ENCODE data around the gene NRXN3. TPM values are rescaled to one million over a fixed set of nuclear protein-coding genes. Genes with fewer than 3 reads are reported as not detected.

NRXN3 gene
- polyA plus RNA-seq, 1 donor (not counting 4 experiments of a cell fraction or from before 2014, with no cell fraction given): 0.89 TPM

- Histone ChIP-seq H3K4me2 (ENCODE audit: control insufficient read depth, extremely low read depth, insufficient read depth, low read depth, low read length) (no peak overlapping the region), H3K4me1 (ENCODE audit: control insufficient read depth, extremely low read depth, insufficient read depth, low read length) (no peaks in the 10 kb centered on the region), H3K9ac (ENCODE audit: control insufficient read depth, extremely low read depth, insufficient read depth, low read length) (no peak overlapping the region), H3K27me3 (ENCODE audit: control insufficient read depth, extremely low read depth, insufficient read depth, low read length) (no peaks in the 10 kb centered on the region), H3K9me3 (ENCODE audit: control insufficient read depth, low read depth, low read length) (no peaks in the 10 kb centered on the region), H3K36me3 (ENCODE audit: control insufficient read depth in 2 of 2, extremely low read depth in 1 of 2, insufficient read depth in 2 of 2, low read length in 2 of 2) (no peaks in the 10 kb centered on the region), H3K4me3 (ENCODE audit: control insufficient read depth in 2 of 3, extremely low read depth in 1 of 3, insufficient read depth in 2 of 3, low read depth in 1 of 3, low read length in 3 of 3) (no peak overlapping the region), H3K9me1 (ENCODE audit: control insufficient read depth, extremely low read depth, insufficient read depth, low read length) (no peaks in the 10 kb centered on the region), H4K20me1 (ENCODE audit: control insufficient read depth, extremely low read depth, insufficient read depth, low read length) (no peaks in the 10 kb centered on the region), H2AFZ (ENCODE audit: control insufficient read depth, low read length) (no peak overlapping the region), H3K79me2 (ENCODE audit: control insufficient read depth, insufficient read depth, low read length) (no peaks in the 10 kb centered on the region), H3K27ac (ENCODE audit: control insufficient read depth, insufficient read depth, low read length) (no peak overlapping the region)
- no peak for FAIRE-seq
- dilution Hi-C loops (cut with MboI; ENCODE audit: extremely low pct_ligation_motif_present, low sequenced_read_pairs): no loop called here
- TF ChIP-seq, protein P1, sequence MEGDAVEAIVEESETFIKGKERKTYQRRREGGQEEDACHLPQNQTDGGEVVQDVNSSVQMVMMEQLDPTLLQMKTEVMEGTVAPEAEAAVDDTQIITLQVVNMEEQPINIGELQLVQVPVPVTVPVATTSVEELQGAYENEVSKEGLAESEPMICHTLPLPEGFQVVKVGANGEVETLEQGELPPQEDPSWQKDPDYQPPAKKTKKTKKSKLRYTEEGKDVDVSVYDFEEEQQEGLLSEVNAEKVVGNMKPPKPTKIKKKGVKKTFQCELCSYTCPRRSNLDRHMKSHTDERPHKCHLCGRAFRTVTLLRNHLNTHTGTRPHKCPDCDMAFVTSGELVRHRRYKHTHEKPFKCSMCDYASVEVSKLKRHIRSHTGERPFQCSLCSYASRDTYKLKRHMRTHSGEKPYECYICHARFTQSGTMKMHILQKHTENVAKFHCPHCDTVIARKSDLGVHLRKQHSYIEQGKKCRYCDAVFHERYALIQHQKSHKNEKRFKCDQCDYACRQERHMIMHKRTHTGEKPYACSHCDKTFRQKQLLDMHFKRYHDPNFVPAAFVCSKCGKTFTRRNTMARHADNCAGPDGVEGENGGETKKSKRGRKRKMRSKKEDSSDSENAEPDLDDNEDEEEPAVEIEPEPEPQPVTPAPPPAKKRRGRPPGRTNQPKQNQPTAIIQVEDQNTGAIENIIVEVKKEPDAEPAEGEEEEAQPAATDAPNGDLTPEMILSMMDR (optimal IDR thresholded peaks at IDR 0.05 in 1 of 3, IDR thresholded peaks at IDR 0.05 in 1 of 3, conservative IDR thresholded peaks at IDR 0.05 in 1 of 3; ENCODE audit: extremely low read depth in 1 of 3, insufficient read depth in 2 of 3, low read length in 3 of 3): no peak
- no peak for TF ChIP-seq EZH2 (IDR thresholded peaks at IDR 0.05; ENCODE audit: low read length)
- DNase-seq (ENCODE audit: low read depth, low spot score): no peak
Observed at GRCh38 chr14:79727900-79728299, 1557.7 kb downstream of the NRXN3 start.

GRCh38 chr14:79728331-79728730 lies 1558.2 kb downstream of the NRXN3 start:
- no peak overlapping the region for H2AFZ ChIP-seq (ENCODE audit: control insufficient read depth, low read length)
- no peaks in the 10 kb centered on the region for H3K79me2 ChIP-seq (ENCODE audit: control insufficient read depth, insufficient read depth, low read length)
- H3K9me1 ChIP-seq (ENCODE audit: control insufficient read depth, extremely low read depth, insufficient read depth, low read length): no peaks in the 10 kb centered on the region
- H3K4me3 ChIP-seq (ENCODE audit: control insufficient read depth in 2 of 3, extremely low read depth in 1 of 3, insufficient read depth in 2 of 3, low read depth in 1 of 3, low read length in 3 of 3): no peak overlapping the region
- no peaks in the 10 kb centered on the region for H3K36me3 ChIP-seq (ENCODE audit: control insufficient read depth in 2 of 2, extremely low read depth in 1 of 2, insufficient read depth in 2 of 2, low read length in 2 of 2)
- TF ChIP-seq, protein P1 (optimal IDR thresholded peaks at IDR 0.05 in 1 of 3, IDR thresholded peaks at IDR 0.05 in 1 of 3, conservative IDR thresholded peaks at IDR 0.05 in 1 of 3; ENCODE audit: extremely low read depth in 1 of 3, insufficient read depth in 2 of 3, low read length in 3 of 3): no peak
- TF ChIP-seq EZH2 (IDR thresholded peaks at IDR 0.05; ENCODE audit: low read length): no peak
- H3K4me2 ChIP-seq (ENCODE audit: control insufficient read depth, extremely low read depth, insufficient read depth, low read depth, low read length): no peak overlapping the region
- dilution Hi-C loops (cut with MboI; ENCODE audit: extremely low pct_ligation_motif_present, low sequenced_read_pairs): no loop called here
- no peaks in the 10 kb centered on the region for H3K9me3 ChIP-seq (ENCODE audit: control insufficient read depth, low read depth, low read length)
- FAIRE-seq: no peak
- H3K4me1 ChIP-seq (ENCODE audit: control insufficient read depth, extremely low read depth, insufficient read depth, low read length): no peaks in the 10 kb centered on the region
- H3K27ac ChIP-seq (ENCODE audit: control insufficient read depth, insufficient read depth, low read length): no peak overlapping the region
- no peak for DNase-seq (ENCODE audit: low read depth, low spot score)
- no peaks in the 10 kb centered on the region for H3K27me3 ChIP-seq (ENCODE audit: control insufficient read depth, extremely low read depth, insufficient read depth, low read length)
- no peaks in the 10 kb centered on the region for H4K20me1 ChIP-seq (ENCODE audit: control insufficient read depth, extremely low read depth, insufficient read depth, low read length)
- H3K9ac ChIP-seq (ENCODE audit: control insufficient read depth, extremely low read depth, insufficient read depth, low read length): no peak overlapping the region
